HG02938 (cell line): ENCODE results near the gene CCNY.

Experiments used
- ATAC-seq: cut with Tn5 transposase; IDR thresholded peaks from one replicate; pipeline ENCODE4 v1.9.1; 2021; ENCODE audit warnings: mild to moderate bottlenecking, moderate library complexity; ENCODE audit not compliant: unreplicated experiment

CCNY gene

GRCh38 chr10:35379226-35380137, 43.2 kb downstream of the CCNY start:
- ATAC-seq = peak; percentile 82

GRCh38 chr10:35382096-35382495, 45.8 kb downstream of the CCNY start:
- no peak for ATAC-seq

GRCh38 chr10:35384265-35384868, 48.1 kb downstream of the CCNY start:
- ATAC-seq = no peak

DNA sequence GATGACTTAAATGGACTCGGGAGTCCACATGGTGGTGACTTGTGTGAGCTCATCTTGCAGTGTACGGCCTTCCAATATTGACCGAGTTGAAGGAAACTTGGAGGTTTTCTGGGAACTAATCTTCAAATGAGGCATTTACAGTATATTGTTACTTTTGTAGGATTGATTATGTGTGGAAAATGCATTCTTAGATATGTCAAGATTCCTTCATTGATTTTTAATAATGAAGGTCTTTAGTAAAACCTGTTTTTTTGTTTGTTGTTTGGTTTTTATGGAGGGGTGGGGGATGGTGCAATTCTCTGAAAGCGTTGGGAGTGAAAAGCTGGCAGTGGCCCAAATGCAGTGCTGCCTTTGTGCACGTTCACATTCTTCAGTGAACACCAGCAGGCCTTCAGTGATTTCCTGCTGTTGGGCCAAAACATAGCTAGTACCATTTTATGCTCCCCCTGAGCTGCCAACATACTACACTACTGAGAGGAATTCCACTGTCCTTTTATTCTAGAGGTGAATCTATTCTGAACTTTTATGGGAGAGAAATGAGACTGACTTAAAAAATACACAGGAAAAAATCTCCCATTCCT, 50.4 kb downstream of the CCNY start:
- ATAC-seq = no peak

- ATAC-seq = peak; percentile 86
Observed at GRCh38 chr10:35387768-35388167, 51.5 kb downstream of the CCNY start.

DNA sequence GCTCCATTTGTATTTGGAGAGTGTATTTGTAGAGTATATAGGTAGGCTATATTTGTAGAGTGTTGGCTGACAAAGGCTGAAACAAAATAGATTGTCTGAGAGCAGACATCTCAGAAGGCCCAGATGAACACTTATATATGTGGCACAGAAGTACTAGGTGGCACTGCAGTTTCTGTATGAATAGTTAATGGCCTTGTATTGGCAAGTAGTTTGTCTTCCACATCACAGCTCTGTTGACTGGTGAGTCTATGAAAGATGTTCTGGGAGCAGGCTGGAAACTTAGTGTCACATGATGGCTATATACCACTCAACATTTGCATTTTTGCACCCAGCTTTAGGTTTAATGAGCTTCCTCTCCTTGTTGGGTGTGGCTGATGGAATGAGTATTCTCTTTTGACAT, 51.9 kb downstream of the CCNY start:
- peak; percentile 18 for ATAC-seq

DNA sequence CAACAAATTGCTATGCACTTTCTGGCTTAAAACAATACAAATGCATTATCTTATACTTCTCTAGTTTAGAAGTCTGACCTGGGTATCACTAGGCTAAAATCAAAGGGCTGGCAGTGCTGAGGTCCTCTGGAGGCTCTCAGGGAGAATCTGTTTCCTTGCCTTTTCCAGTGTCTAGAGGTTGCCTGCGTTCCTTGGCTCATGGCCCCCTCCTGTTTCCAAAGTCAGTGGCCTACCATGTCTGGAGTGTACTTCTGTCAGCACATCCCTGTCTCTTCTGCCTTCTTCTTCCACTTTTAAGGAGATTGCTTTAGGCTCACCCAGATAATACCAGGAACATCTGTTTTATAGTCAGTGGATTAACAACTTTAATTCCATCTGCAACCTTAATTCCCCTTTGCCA, 52.4 kb downstream of the CCNY start:
- ATAC-seq = no peak

DNA sequence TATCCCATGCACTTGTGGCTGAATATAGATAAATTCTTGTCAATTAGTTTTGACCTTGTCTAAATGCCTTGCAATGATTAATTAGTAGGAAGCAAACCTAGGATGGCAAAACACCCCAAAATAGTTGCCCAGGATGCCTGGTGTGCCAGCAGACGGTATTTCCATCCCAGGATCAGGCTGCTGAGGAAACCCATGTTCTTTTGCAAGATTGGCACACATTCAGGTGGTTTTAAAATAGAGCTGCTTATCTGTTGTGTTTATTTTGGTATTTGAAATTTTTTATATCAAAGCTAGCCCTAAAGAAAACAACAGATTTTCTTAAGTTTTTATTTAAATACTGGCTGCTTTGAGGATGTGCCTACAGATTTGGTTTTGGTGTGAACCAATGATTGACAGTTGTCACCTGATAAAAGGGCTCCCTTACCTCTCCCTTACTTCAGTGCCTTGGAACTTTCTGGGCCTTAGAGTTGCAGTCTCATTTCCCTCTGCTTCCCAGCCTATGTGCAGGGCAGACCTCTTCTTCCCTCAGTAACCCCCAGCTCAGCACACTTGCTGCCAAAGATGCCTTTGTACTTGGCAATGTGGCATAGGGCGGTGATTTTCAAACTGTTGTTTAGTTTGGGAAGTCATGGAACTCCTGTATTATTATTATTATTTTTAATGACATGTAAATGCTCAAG, 54.0 kb downstream of the CCNY start:
- no peak for ATAC-seq

DNA sequence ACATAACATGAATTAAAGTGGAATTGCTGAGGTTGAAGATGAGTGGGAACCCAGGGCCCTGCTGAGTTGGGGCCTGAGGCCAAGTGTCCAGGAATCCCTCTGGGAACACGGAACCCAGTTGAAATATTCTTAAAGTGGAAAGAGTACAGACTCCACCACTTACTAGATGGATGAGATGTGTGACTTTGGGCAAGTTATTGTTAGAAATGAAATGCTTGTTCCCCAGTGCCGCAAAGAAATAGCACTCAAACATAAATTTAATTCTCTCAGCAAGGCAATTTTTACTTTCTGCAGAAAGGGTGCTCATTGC, 54.5 kb downstream of the CCNY start:
- no peak for ATAC-seq

GRCh38 chr10:35391153-35391953, 55.0 kb downstream of the CCNY start:
- ATAC-seq = no peak

DNA sequence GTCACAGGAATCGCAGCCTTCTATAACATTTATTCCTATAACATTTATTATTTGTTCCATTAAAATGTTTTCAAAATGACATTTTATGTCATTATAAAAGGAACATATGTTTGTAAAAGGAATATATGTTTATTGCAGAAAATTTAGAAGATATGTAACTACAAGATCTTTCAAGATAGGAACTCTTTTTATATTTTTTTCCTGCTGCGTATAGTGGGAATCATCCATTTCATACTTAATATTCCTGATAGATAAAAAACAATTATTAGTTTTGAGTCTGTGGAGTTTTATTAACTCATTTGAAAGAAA, 55.6 kb downstream of the CCNY start:
- no peak for ATAC-seq

DNA sequence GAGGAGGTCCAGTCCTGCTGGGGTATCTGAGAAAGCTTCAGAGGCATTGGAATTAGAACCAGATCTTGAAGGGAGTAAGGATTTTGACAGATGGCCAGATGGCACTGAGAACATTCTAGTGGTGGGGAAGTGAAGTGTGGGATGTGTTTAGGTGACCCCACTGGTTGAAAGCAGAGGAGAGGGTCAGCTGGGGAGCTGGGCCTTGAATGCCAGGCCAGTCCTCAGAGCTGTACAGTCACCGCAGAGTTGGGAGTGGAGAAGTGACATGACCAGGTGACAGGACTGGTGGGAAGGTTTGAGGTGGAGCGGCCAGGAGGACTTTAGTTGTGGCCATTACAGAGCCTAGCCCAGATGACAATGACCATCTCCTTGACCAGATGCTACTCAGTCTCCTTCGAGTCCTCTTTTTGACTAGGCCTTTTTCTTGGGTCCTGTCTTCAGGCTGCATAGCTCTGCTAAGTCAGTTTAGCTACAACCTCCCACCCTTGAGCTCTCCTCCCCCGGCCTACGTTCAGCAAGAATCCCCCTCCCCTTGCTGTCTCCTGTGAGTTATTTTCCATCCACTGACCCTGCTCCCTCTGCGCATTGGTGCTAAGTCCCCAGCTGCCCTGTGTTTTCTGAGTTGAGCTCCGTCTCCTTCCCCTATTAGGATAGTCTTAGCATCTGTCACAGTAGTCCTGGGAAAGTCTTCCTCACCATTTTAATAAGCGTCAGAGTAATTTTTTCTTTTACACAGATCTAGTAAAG, 56.3 kb downstream of the CCNY start:
- no peak for ATAC-seq

DNA sequence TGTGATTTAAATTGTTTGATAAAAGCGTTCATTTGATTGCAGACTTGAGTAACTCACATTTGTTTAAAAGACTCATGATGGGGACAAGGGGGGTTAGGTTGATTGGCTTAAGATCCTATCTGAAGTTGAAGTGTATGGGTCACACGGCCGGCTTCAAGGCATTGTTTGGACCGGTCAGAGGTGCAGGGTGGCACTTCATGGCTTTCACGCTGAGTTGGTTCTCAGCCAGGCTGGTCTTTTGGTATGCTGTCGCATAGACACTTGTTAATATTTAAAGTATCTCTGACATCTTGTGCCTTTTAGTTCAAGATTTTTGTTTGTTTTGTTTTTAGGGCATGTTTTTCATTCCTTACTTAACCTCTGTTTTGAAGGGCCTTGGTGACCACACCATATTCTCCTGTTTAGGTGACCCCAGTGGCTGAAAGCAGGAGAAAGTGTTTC, 58.1 kb downstream of the CCNY start:
- ATAC-seq = no peak

DNA sequence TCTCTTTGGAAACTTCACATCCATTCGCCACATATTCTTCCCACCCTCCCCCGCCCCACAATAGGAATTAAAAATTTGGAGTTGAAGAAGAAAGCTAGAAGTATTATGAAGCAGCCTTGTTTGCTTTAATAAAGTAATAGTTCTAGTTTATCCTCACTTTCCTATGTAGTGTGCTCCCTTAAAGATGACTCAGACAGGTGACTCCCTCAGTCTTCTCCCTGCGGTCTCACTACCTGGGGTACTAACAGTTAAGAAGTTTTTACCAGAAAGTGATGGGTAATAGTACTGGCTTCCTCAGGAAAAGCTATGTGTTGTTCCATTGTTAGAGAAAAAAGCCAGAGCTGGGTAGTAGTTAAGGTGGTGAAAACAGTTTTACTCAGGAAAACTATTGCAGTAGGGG, 58.6 kb downstream of the CCNY start:
- ATAC-seq = no peak

DNA sequence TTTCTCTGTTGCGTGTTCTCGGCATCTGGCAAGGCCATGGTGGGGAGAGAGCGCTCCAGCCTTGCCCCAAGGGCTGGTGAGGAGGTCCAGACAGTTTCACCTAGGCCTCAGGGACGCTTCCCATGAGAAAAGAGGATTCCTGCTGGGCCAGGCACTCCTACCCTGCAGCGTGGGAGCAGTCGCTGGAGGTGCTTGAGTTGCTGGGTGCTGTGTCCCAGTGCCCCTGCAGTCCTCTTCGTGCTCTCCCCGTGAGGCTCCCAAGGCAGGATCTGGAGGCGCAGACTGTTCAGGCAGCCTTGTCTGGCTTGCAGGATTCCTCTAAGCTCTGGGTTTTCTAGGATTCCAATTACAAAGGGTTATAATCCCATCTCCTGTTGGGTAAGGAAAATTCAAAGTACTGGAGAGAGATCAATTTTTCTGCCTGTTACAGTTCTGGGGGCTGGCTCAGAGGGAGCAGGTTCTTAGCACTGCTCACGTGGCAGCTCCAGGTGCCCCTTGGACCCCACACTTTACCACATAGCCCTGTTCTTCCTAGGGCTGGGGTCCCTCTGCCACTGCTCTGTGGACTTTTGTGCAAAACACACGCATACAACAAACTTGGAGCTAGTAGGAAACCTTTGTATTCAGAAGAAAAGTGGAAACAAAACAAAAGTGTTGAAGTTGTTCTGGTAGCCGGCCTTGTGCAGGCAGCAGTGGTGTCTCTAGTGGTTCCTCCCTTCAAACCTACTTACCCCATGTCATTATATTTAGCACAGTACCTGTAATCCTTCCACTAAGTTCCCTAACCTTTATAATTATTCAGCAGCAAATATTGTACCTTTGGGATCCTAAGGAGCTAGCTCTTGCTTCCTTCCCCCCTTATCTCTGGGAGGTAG, 60.5 kb downstream of the CCNY start:
- no peak for ATAC-seq

GRCh38 chr10:35397953-35398352, 61.6 kb downstream of the CCNY start:
- ATAC-seq = no peak

DNA sequence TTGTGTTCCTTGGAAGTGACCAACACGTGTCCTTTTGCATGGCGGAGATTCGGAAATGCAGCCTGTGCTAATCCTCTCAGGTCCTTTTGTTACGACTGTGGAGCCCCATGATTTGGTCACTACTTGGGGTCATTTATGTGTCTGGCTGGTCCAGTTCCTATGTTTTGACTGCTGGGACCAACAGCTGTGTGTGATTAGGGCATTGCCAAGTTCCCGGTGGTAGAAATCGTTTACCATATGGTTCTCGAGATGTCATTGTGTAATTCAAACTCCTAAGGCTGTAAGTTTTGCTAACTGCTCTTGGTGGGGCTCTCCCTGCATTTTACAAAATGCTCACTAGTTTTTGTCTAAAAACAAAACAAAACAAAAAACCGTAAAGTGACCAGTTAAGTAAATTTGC, 62.0 kb downstream of the CCNY start:
- ATAC-seq = no peak

DNA sequence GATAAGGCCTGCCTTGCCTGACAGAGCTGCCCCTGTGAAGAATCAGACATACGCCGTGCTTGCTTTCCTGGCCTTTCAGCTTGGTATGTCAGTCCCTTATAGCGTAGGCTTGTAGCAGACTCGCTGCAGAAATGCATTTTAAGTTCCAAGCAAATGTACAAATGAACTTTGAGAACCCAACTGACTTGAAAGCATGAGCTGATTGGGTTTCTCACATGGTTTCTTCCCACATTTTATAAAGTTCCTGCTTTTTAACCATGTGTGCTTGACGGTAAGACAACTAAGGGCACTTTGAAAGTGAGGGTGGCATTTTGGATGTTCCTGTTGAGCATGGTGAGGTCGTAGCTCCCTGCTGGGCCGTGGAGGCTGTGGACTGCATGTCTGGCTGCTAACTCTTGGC, 62.6 kb downstream of the CCNY start:
- no peak for ATAC-seq

DNA sequence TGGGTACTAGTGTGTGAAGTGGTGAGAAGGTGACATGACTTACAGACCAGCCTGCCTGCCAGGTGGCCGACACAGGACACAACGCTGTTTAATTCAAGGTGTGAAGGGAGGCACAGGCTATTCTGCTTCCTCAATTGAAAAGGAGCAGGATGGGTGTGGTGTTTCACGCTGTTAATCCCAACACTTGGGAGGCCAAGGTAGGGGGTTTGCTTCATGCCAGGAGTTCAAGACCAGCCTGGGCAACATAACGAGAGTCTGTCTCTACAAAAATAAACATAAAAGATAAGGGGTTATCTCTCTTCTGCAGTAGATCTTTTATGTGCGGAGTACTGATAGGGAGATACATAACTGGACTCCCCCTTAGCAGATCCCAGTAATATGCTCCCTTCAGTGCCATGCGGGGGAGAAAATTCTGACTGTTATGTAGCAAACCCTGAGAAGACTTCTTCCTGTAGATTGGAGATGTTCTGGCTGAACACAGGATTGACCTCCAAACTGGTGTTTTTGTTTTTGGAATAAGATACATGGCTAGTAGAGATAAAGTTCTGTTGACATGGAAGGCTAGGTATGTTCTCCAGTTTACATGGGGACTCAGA, 63.2 kb downstream of the CCNY start:
- no peak for ATAC-seq
